Uterus (tissue), 4 donors: Measurements from ENCODE around the gene NLGN2. TPM values are rescaled to one million over a fixed set of nuclear protein-coding genes. Genes with fewer than 3 reads are reported as not detected.

Experiments used
- DNase-seq, 2 donors: peaks; one replicate each; pipeline ENCODE4 v3.0.0-alpha.2; 2019 to 2020
- H3K27ac ChIP-seq, 2 donors: fragments of 200-600 bp; sonication (generic); 1 replicate in 1 of 2; 2 replicates in 1 of 2; pipeline ENCODE4 v1.5.1; 2016 to 2018
- H3K27me3 ChIP-seq, 2 donors: fragments of 200-600 bp; sonication (generic); one replicate each; pipeline ENCODE4 v1.5.1; 2018 to 2019; ENCODE audit warnings: control low read depth in 1 of 2
- H3K36me3 ChIP-seq, 2 donors: fragments of 200-600 bp; sonication (generic); one replicate each; pipeline ENCODE4 v1.5.1; 2019; ENCODE audit warnings: control low read depth in 1 of 2
- H3K4me1 ChIP-seq, 2 donors: fragments of 200-600 bp; sonication (generic); one replicate each; pipeline ENCODE4 v1.5.1; 2018 to 2019; ENCODE audit warnings: control low read depth in 1 of 2
- H3K4me3 ChIP-seq, 2 donors: fragments of 200-600 bp; sonication (generic); 1 replicate in 1 of 2; 2 replicates in 1 of 2; pipeline ENCODE4 v1.5.1; 2018 to 2019; ENCODE audit warnings: mild to moderate bottlenecking in 1 of 2
- H3K9me3 ChIP-seq, 2 donors: fragments of 200-600 bp; sonication (generic); one replicate each; pipeline ENCODE4 v1.5.1; 2019; ENCODE audit warnings: control low read depth in 1 of 2
- POLR2A ChIP-seq, 2 donors: fragments of 450-650 bp; IDR thresholded peaks; one replicate each; pipeline ENCODE4 v1.6.1; 2016; ENCODE audit warnings: antibody characterized with exemption in 2 of 2, mild to moderate bottlenecking in 1 of 2, moderate library complexity in 1 of 2
- intact Hi-C: fragments of 100-400 bp; cut with DNase I; formaldehyde crosslinking; loops from one replicate; pipeline ENCODE4 v1.15.1; 2023; ENCODE audit warnings: low total_unique reads
- total RNA-seq, 4 donors: library from RNA; depleted of rRNA in 3 of 4; stranded (reverse); fragments of >200 nt in 3 of 4; gene quantifications; one replicate each; pipeline versions ENCODE4 v1.1.0 to v1.2.4, GENCODE V29; 2014 to 2023
- TF ChIP-seq, protein P1 (sequence below), 4 experiments: fragments of 200-600 bp in 2 of 4; fragments of 450-650 bp in 2 of 4; sonication (generic) in 2 of 4; IDR thresholded peaks; one replicate each; pipeline ENCODE4 v1.5.1; 2016 to 2019; ENCODE audit warnings: antibody characterized with exemption in 4 of 4, mild to moderate bottlenecking in 2 of 4, moderate library complexity in 1 of 4
- donor health status: DM: yes; HTN: yes; CAD: no.

The NLGN2 gene
- total RNA-seq, 4 donors from 2014 or later = 14.2 to 81.9 (median 19.7) TPM

DNA sequence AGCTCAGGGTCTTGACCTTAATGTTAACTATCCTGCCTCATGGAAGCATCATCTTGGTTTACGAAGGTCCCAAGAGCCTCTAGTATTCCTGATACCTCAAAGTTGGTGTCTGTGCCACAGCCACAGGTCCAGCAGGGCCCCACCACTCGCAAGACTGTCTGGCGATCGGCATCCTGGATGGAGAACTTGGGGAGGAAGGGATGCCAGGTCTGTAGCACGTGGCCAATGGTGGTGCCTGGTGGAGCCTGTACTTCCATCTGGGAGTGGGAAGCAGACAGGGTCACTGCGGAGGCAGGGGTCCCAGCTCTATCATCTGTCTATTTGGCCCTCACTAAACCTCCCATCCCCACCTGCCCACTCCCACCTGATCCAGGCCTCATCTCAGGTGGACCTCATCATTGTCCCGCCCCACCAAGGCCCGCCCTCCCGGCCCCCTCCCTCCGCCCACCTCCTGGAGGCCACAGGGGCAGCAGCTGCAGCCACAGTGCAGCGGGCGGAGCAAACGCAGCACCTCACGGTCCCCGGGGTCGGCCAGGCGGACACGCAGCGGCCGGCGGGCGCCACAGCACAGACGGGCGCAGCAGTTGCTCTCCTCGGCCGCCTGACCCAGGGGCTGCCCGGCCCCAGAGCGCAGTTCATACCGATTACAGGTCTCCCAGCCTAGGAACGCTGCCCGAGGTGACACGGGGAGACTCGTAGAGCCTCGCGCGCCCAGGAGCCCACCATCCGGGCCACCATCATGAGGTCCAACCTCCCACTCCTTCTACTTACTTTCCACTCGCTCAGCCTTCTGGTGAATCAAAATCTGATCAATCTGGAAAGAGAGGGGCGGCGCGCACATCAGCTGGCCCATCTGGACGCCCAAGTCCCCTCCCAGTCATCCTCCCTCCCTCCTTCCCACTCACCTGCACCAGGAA is 14.7 kb upstream of the NLGN2 start:
- DNase-seq = no peak
- TF ChIP-seq, protein P1, sequence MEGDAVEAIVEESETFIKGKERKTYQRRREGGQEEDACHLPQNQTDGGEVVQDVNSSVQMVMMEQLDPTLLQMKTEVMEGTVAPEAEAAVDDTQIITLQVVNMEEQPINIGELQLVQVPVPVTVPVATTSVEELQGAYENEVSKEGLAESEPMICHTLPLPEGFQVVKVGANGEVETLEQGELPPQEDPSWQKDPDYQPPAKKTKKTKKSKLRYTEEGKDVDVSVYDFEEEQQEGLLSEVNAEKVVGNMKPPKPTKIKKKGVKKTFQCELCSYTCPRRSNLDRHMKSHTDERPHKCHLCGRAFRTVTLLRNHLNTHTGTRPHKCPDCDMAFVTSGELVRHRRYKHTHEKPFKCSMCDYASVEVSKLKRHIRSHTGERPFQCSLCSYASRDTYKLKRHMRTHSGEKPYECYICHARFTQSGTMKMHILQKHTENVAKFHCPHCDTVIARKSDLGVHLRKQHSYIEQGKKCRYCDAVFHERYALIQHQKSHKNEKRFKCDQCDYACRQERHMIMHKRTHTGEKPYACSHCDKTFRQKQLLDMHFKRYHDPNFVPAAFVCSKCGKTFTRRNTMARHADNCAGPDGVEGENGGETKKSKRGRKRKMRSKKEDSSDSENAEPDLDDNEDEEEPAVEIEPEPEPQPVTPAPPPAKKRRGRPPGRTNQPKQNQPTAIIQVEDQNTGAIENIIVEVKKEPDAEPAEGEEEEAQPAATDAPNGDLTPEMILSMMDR (IDR thresholded peaks at IDR 0.05) = no peak
- no peak for TF ChIP-seq POLR2A (IDR thresholded peaks at IDR 0.05)
- H3K36me3 ChIP-seq = no peaks in the 10 kb centered on the region
- no peaks in the 10 kb centered on the region for H3K9me3 ChIP-seq
- intact Hi-C loops = no loop called here
- peaks cover 0 to 10% of the 10 kb centered on the region in 2 donors for H3K4me1 ChIP-seq
- peak overlapping the region; percentile 67 to 89 for H3K4me3 ChIP-seq
- H3K27ac ChIP-seq = peak overlapping the region; percentile 79 to 93
- H3K27me3 ChIP-seq = no peaks in the 10 kb centered on the region

DNA sequence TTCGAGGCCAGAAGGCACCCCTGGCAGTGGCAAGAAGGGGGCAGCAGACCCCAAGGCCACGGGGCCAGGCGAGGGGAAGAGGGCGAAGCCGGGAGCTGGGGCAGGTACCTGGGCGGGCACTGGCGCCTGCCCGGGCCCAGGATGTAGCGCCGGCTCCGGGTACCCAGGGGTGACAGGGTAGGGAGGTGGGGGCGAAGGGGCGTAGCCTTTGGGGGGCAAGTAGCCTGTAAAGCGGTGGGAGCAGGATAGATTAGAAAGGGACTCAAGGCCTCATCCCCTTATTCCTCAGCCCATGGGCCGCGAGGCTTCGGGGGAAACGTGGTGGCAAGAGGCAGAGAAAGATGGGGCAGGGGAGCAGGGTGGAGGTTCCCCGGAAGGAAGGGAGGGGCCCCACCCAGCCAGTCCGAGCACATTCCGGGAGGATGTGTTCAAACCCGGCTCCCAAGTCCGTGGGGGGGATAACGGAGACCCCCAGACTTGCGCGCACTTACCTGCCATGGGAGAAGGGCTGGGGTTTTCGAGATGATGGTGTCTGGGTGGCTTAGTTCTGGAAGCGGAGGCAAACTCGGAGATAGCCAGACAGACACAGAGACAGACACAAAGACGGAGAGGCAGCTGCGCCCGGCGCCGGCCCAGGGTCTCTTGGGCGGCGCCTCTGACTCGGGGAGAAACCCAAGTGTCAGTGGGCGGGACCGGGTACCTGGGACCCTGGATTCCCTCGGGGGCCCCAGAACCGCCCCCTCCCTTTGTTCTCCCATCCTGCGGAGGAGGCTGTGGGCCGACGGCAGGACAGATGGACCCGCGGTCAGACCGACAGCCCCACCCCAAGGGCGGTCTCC is 13.8 kb upstream of the NLGN2 start:
- Histone ChIP-seq H3K36me3 (no peaks in the 10 kb centered on the region), H3K27me3 (no peaks in the 10 kb centered on the region), H3K4me3 (peak overlapping the region; percentile 67 to 89), H3K27ac (peak overlapping the region; percentile 79 to 93), H3K4me1 (peaks cover 0 to 10% of the 10 kb centered on the region in 2 donors), H3K9me3 (no peaks in the 10 kb centered on the region)
- TF ChIP-seq, protein P1 (IDR thresholded peaks at IDR 0.05) = no peak
- no peak for TF ChIP-seq POLR2A (IDR thresholded peaks at IDR 0.05)
- intact Hi-C loops = no loop called here
- DNase-seq = peak in 1 of 2 donors; percentile 31

DNA sequence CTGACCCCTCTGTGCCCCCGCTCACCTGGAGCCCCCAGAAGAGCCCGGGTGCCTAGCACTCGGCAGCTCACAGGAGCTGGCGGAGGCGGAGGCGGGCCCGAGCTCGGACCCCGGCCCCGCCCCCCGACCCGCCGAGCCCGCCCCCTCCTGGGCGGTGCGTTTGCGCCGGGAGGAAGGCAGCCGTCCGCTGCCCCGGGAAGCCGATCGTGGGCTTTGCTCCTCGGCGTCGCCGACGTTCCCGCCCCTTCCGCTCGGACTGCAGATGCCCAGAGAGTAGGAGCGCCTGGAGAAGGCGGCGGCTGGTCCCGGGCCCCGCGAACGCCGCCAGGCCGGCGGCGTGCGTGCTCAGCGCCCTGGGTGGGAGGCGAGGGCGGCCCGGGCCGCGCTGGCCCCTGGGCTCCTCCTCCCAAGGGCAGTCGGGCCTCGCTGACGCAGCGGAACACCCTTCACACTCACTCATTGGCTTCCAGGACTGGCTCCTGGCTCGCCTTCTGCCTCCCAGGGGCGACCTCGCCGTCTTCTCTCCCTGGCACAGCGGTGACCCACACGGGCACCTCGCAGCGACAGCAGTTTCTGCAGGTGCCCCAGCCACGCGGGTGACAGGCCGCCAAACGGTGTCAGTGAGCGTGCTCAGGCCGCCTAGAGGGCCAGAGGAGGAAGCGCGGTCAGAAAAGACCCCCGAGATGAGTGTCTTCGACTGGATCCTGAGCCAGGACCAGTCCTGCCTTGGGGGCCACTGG is 13.0 kb upstream of the NLGN2 start, which contains the start of gene PLSCR3:
Gene PLSCR3, minus strand, starts transcription at position 74 of the 740 bp plus-strand sequence. CDS start 415 bp downstream, outside the sequence.
- peak; percentile 85 to 94 for TF ChIP-seq POLR2A (IDR thresholded peaks at IDR 0.05)
- TF ChIP-seq, protein P1 (IDR thresholded peaks at IDR 0.05) = peak; percentile 13 to 30 (median 16)
- H3K4me1 ChIP-seq = peaks cover 0 to 10% of the 10 kb centered on the region in 2 donors
- H3K27ac ChIP-seq = peak within 1 kb of the TSS; percentile 79 to 93
- H3K4me3 ChIP-seq = peak within 1 kb of the TSS; percentile 67 to 89
- no peaks in the 10 kb centered on the region for H3K9me3 ChIP-seq
- intact Hi-C loops = no loop called here
- DNase-seq = peak; percentile 83 to 89
- H3K27me3 ChIP-seq = no peaks in the 10 kb centered on the region
- H3K36me3 ChIP-seq = no peaks in the 10 kb centered on the region

DNA sequence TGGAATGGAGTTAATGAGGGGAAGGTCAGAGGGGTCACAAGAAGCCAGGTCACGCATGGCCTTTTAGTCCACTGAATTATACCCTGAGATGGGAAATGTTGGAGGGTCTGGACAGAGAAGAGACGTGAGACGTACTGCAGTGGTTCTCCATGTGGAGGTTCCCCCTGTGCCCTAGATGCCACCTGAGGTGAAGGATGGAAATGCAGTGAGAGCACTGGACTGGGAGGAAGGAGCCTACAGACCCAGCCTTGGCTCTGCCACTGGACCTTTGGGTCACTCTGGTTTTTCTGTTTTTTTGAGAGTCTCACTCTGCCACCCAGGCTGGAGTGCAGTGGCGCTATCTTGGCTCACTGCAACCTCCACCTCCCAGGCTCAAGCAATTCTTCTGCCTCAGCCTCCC is 11.5 kb upstream of the NLGN2 start:
- Histone ChIP-seq H3K4me3 (no peak overlapping the region), H3K9me3 (no peaks in the 10 kb centered on the region), H3K4me1 (peaks cover 0 to 10% of the 10 kb centered on the region in 2 donors), H3K27me3 (no peaks in the 10 kb centered on the region), H3K36me3 (no peaks in the 10 kb centered on the region), H3K27ac (no peak overlapping the region)
- no peak for TF ChIP-seq POLR2A (IDR thresholded peaks at IDR 0.05)
- TF ChIP-seq, protein P1 (IDR thresholded peaks at IDR 0.05) = no peak
- intact Hi-C loops = no loop called here
- DNase-seq = no peak
